HG03521 (cell line): ENCODE data around the gene B4GALT4.
"Not testable (repeated sequence)": the region's sequence is repeated elsewhere in the genome, so short reads cannot be mapped to it uniquely, and the experiment has no call there.

Experiments
- ATAC-seq: cut with Tn5 transposase; IDR thresholded peaks from one replicate; pipeline ENCODE4 v1.9.1; 2021; ENCODE audit warnings: mild to moderate bottlenecking, moderate library complexity; ENCODE audit not compliant: unreplicated experiment

Gene B4GALT4

GRCh38 chr3:119240591-119241434 is at the start of gene B4GALT4:
Gene B4GALT4 (minus strand): TSS chr3:119240878. CDS start chr3:119230099, 10,779 bp downstream.
- ATAC-seq, result peak; percentile 86

- no peak for ATAC-seq
Measured at GRCh38 chr3:119289404-119289770, 48.7 kb upstream of the B4GALT4 start.

- no peak for ATAC-seq
Measured at GRCh38 chr3:119288669-119289403, 48.2 kb upstream of the B4GALT4 start.

- ATAC-seq, result no peak
Measured at GRCh38 chr3:119279584-119280243, 39.0 kb upstream of the B4GALT4 start.

- ATAC-seq, result no peak
Measured at GRCh38 chr3:119279101-119279554, 38.5 kb upstream of the B4GALT4 start.

GRCh38 chr3:119276680-119277079 is 36.0 kb upstream of the B4GALT4 start:
- ATAC-seq, result no peak

- ATAC-seq, result not testable (repeated sequence)
Measured at GRCh38 chr3:119270212-119270611, 29.5 kb upstream of the B4GALT4 start.

- ATAC-seq, result no peak
Measured at GRCh38 chr3:119261055-119261454, 20.4 kb upstream of the B4GALT4 start.

- no peak for ATAC-seq
Measured at GRCh38 chr3:119259821-119260220, 19.1 kb upstream of the B4GALT4 start.

GRCh38 chr3:119258915-119259314 is 18.2 kb upstream of the B4GALT4 start:
- peak; percentile 88 for ATAC-seq

- ATAC-seq, result no peak
Measured at GRCh38 chr3:119257654-119258410, 17.2 kb upstream of the B4GALT4 start.

GRCh38 chr3:119257111-119257510 is 16.4 kb upstream of the B4GALT4 start:
- ATAC-seq, result no peak

GRCh38 chr3:119255214-119255613 is 14.5 kb upstream of the B4GALT4 start:
- ATAC-seq, result no peak

GRCh38 chr3:119245778-119246177 is 5.1 kb upstream of the B4GALT4 start:
- no peak for ATAC-seq

GRCh38 chr3:119243712-119244111 is 3.0 kb upstream of the B4GALT4 start:
- ATAC-seq, result no peak

- not testable (repeated sequence) for ATAC-seq
Measured at GRCh38 chr3:119243058-119243529, 2.4 kb upstream of the B4GALT4 start.

- ATAC-seq, result not testable (repeated sequence)
Measured at GRCh38 chr3:119242387-119243057, 1.8 kb upstream of the B4GALT4 start.

GRCh38 chr3:119240101-119240590 is 532 bp downstream of the B4GALT4 start:
- peak; percentile 5 for ATAC-seq

GRCh38 chr3:119239206-119239820 is 1.4 kb downstream of the B4GALT4 start:
- no peak for ATAC-seq
